Measurements from ENCODE around the gene DDX47. TPM values are rescaled to one million over a fixed set of nuclear protein-coding genes. Genes with fewer than 3 reads are reported as not detected.

Gene DDX47
- total and polyA plus RNA-seq, 2 of the 4 experiments (the other 2 are of a cell fraction): 77.8 to 89.5 TPM

DNA sequence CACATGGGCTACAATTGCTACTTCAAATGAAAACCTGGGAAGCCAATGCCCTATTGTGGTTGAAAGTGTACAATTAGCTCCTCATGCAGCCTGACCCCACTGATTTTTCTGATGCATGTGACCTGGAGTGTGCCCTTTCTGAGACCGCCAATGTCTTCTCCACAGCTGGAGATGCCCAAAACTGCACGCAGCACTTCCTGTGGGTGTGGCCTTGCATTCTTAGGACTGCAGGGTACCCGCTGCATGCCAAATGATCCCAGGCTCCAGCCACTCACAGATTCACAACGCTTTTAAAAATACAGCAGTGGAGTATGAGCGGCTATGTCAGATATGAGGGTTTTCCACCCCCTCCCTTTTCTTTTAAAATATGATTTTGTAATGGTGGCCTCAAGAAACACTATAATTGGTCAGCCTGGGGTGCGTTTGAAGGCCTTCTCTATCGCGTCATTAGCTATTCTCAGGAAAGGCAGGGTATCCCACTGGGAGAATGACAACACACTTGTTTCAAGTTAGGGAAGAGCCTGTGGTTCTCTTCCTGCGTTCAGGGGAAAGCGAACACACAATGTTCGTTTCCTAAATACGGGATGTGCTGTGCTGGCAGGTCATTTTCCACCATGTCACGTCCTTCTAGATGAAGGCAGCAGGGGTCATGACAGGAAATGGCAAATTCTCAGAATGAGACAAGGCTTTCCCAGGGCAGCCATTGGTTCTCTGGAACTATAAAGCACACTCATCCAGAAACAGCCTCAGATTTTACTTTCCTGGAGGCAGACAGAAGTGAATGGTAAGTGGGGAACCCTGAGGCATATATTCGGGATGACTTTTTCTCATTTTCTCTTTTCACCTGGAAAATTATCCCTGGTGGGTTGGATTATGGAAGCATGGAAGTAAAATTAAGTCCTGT, 28.0 kb upstream of the DDX47 start, which contains the start of gene APOLD1 (continued):
- TF ChIP-seq MXI1 (IDR thresholded peaks at IDR 0.05; ENCODE audit: borderline replicate concordance, low read depth, low read length) (no peak), POLR2A (IDR thresholded peaks at IDR 0.05; ENCODE audit: low read depth, low read length) (no peak), CHD1 (IDR thresholded peaks at IDR 0.05; ENCODE audit: low read depth, low read length) (no peak)

- TF ChIP-seq, protein P1, sequence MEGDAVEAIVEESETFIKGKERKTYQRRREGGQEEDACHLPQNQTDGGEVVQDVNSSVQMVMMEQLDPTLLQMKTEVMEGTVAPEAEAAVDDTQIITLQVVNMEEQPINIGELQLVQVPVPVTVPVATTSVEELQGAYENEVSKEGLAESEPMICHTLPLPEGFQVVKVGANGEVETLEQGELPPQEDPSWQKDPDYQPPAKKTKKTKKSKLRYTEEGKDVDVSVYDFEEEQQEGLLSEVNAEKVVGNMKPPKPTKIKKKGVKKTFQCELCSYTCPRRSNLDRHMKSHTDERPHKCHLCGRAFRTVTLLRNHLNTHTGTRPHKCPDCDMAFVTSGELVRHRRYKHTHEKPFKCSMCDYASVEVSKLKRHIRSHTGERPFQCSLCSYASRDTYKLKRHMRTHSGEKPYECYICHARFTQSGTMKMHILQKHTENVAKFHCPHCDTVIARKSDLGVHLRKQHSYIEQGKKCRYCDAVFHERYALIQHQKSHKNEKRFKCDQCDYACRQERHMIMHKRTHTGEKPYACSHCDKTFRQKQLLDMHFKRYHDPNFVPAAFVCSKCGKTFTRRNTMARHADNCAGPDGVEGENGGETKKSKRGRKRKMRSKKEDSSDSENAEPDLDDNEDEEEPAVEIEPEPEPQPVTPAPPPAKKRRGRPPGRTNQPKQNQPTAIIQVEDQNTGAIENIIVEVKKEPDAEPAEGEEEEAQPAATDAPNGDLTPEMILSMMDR (conservative IDR thresholded peaks at IDR 0.05; ENCODE audit: low read depth, low read length): no peak
- no peak for TF ChIP-seq RFX5 (IDR thresholded peaks at IDR 0.05; ENCODE audit: low read depth, low read length)
- no peak for TF ChIP-seq RCOR1 (IDR thresholded peaks at IDR 0.05; ENCODE audit: insufficient replicate concordance, low read length)
- TF ChIP-seq RAD21 (IDR thresholded peaks at IDR 0.05; ENCODE audit: low read length): no peak
- TF ChIP-seq MAFK (IDR thresholded peaks at IDR 0.05; ENCODE audit: low read depth, low read length): no peak
- no peak for TF ChIP-seq USF2 (IDR thresholded peaks at IDR 0.05; ENCODE audit: low read depth, low read length)
- TF ChIP-seq BHLHE40 (IDR thresholded peaks at IDR 0.05; ENCODE audit: low read depth, low read length): no peak
- TF ChIP-seq CEBPB (IDR thresholded peaks at IDR 0.05; ENCODE audit: low read depth, low read length): no peak
- no peak for TF ChIP-seq CHD1 (IDR thresholded peaks at IDR 0.05; ENCODE audit: low read depth, low read length)
- no peak for TF ChIP-seq SMC3 (IDR thresholded peaks at IDR 0.05; ENCODE audit: low read depth, low read length)
- no peak for TF ChIP-seq FOS (IDR thresholded peaks at IDR 0.05; ENCODE audit: low read depth, low read length)
- no peak for TF ChIP-seq MXI1 (IDR thresholded peaks at IDR 0.05; ENCODE audit: borderline replicate concordance, low read depth, low read length)
- Histone ChIP-seq H2BK20ac (ENCODE audit: low read depth, low read length) (peak overlapping the region; percentile 18; the same call in 1 of the 2 replicates), H3K9me1 (ENCODE audit: insufficient read depth, low read length) (peaks cover 11% of the 10 kb centered on the region; the same call in 1 of the 2 replicates), H3K23ac (ENCODE audit: low read depth, low read length) (peak overlapping the region; percentile 80), H3K4ac (ENCODE audit: low read depth, low read length) (peak overlapping the region; percentile 79), H2BK120ac (ENCODE audit: low read depth, low read length) (peak overlapping the region; percentile 83), H2BK15ac (ENCODE audit: low read depth, low read length) (peak overlapping the region; percentile 67; the same call in 2 of the 3 replicates), H4K5ac (ENCODE audit: low read depth, low read length) (peak overlapping the region; percentile 66), H3K4me2 (ENCODE audit: low read depth, low read length) (peak overlapping the region; percentile 79), H2BK5ac (ENCODE audit: low read depth, low read length, poor library complexity, severe bottlenecking) (peak overlapping the region; percentile 77), H3K18ac (ENCODE audit: low read depth, low read length) (peak overlapping the region; percentile 47; the same call in 1 of the 2 replicates), H3K27ac (ENCODE audit: insufficient read depth, low read length) (peak overlapping the region; percentile 78), H4K8ac (ENCODE audit: low read depth in 2 of 2, low read length in 2 of 2) (peak overlapping the region; percentile 89 to 99), H2AFZ (replicated peaks; ENCODE audit: low read length, poor library complexity) (peak overlapping the region; percentile 99), H3K4me3 (ENCODE audit: insufficient read depth, low read depth, low read length) (peak overlapping the region; percentile 53), H3K9me3 (ENCODE audit: control insufficient read depth, insufficient read depth, low read length) (no peaks in the 10 kb centered on the region), H4K91ac (ENCODE audit: insufficient read depth, low read depth, low read length) (peak overlapping the region; percentile 61), H3K36me3 (ENCODE audit: control insufficient read depth, insufficient read depth, low read length) (no peaks in the 10 kb centered on the region), H3K4me1 (ENCODE audit: control insufficient read depth, insufficient read depth, low read length) (peaks cover 11% of the 10 kb centered on the region), H3K9ac (ENCODE audit: low read depth, low read length) (peak overlapping the region; percentile 74), H3K56ac (ENCODE audit: extremely low read depth, insufficient read depth, low read length) (peak overlapping the region; percentile 27; the same call in 1 of the 2 replicates), H2AK5ac (ENCODE audit: low read depth, low read length) (peak overlapping the region; percentile 28), H4K20me1 (ENCODE audit: insufficient read depth, low read length) (no peaks in the 10 kb centered on the region), H2AK9ac (replicated peaks; ENCODE audit: low read depth, low read length, poor library complexity) (peak overlapping the region; percentile 98), H3K27me3 (ENCODE audit: control insufficient read depth, insufficient read depth, low read length) (no peaks in the 10 kb centered on the region), H3K14ac (replicated peaks; ENCODE audit: low read depth, low read length) (peak overlapping the region; percentile 92), H3K79me1 (ENCODE audit: low read depth in 1 of 2, low read length in 2 of 2) (peaks cover 13 to 37% of the 10 kb centered on the region in 2 experiments)
- ChIA-PET POLR2A (ENCODE audit: unreplicated experiment) (interaction anchor here (0.6 to 1.0 kb wide), 2 partner anchors 33 to 198 kb away, joined by 3 read pairs; no protein-coding TSS in a partner anchor), CTCF (no interaction called here)
- no TSS peak for BruUV-seq (replicated peaks)
- no peak for DNase-seq
- ATAC-seq (ENCODE audit: low read depth): peak; percentile 15
- in situ Hi-C loops (cut with MboI; ENCODE audit: low sequenced_read_pairs): no loop called here
- dilution Hi-C loops (cut with HindIII; ENCODE audit: low sequenced_read_pairs, unreplicated experiment): no loop called here
- WGBS, 2 experiments (ENCODE audit: extremely low coverage in 2 of 2, insufficient read length in 1 of 2): 30% methylated on average over 2 of the region's 4 CpGs; no CpG with 5 or more reads in 1 of the 2 experiments
- intact Hi-C loops (cut with micrococcal nuclease): loop anchor here (5.0 to 10.0 kb wide), 5 partner anchors 51 to 436 kb away; no protein-coding TSS in a partner anchor
Observed at GRCh38 chr12:12786351-12786705, 26.8 kb upstream of the DDX47 start.
